SH-SY5Y (cell line): ENCODE measurements around the gene RFC3.

Experiments
- GATA2 ChIP-seq: IDR thresholded peaks from 2 replicates; pipeline ENCODE4 v1.6.1; 2011; ENCODE audit warnings: mild to moderate bottlenecking, low read depth, low read length
- GATA3 ChIP-seq: IDR thresholded peaks from 2 replicates; pipeline ENCODE4 v1.6.1; 2011; ENCODE audit warnings: low read depth, mild to moderate bottlenecking, low read length, moderate library complexity

DNA sequence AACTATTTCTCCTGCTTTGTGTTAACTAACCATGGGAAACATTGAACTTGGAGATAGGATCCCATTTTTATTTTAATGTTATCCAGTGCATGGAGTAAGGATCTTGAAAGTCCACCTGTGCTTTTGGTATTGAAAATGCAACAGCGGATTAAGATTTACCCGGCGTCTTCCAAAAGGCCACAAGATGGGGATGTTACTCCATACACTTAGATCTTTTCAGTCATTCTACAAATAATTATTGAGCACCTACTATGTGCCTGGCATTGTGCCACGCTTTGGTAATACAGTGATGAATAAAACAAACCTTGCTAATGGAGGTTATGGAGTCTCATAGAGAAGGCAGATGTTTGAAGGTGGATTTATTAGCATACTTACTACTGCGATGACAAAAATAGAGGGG is 56.9 kb downstream of the RFC3 start:
- TF ChIP-seq GATA3, result no peak
- TF ChIP-seq GATA2, result no peak
